Endodermal cell (in vitro differentiated cells): ENCODE data around the gene DVL2. TPM values are rescaled to one million over a fixed set of nuclear protein-coding genes. Genes with fewer than 3 reads are reported as not detected.

Experiments
- DNase-seq: peaks from one replicate; pipeline ENCODE4 v3.0.0-alpha.2; 2017
- H3K27ac ChIP-seq: 2 replicates; pipeline ENCODE4 v1.5.1; 2013; ENCODE audit warnings: mild to moderate bottlenecking, low read depth, low read length, moderate library complexity
- H3K27me3 ChIP-seq: 2 replicates; pipeline ENCODE4 v1.6.1; 2013; ENCODE audit warnings: mild to moderate bottlenecking, low read length, moderate library complexity; ENCODE audit not compliant: insufficient read depth, control insufficient read depth, poor library complexity, severe bottlenecking
- H3K36me3 ChIP-seq: 2 replicates; pipeline ENCODE4 v1.7.0; 2013; ENCODE audit warnings: mild to moderate bottlenecking, low read length, moderate library complexity; ENCODE audit not compliant: control insufficient read depth, insufficient read depth
- H3K4me1 ChIP-seq: one replicate; pipeline ENCODE4 v1.7.0; 2013; ENCODE audit warnings: low read length; ENCODE audit not compliant: control insufficient read depth, insufficient read depth
- H3K4me3 ChIP-seq: 2 replicates; pipeline ENCODE4 v1.5.1; 2013; ENCODE audit warnings: mild to moderate bottlenecking, low read length, moderate library complexity
- H3K9ac ChIP-seq: 2 replicates; pipeline ENCODE4 v1.6.1; 2013; ENCODE audit warnings: mild to moderate bottlenecking, low read length, moderate library complexity; ENCODE audit not compliant: poor library complexity, severe bottlenecking; ENCODE audit errors: extremely low read depth
- H3K9me3 ChIP-seq: 2 replicates; pipeline ENCODE4 v1.6.1; 2013; ENCODE audit warnings: mild to moderate bottlenecking, low read length, moderate library complexity; ENCODE audit not compliant: control insufficient read depth
- H3K27ac Mint-ChIP-seq: 2 replicates; pipeline ENCODE4 v1.8.0; 2020; ENCODE audit warnings: mixed read lengths
- H3K27me3 Mint-ChIP-seq: 2 replicates; pipeline ENCODE4 v1.8.0; 2021; ENCODE audit warnings: mild to moderate bottlenecking, mixed read lengths; ENCODE audit not compliant: insufficient read depth
- H3K36me3 Mint-ChIP-seq: 2 replicates; pipeline ENCODE4 v1.8.0; 2020; ENCODE audit warnings: low read depth, mixed read lengths
- H3K4me1 Mint-ChIP-seq: 2 replicates; pipeline ENCODE4 v1.8.0; 2020; ENCODE audit warnings: mixed read lengths
- H3K4me3 Mint-ChIP-seq: 2 replicates; pipeline ENCODE4 v1.8.0; 2020; ENCODE audit warnings: mild to moderate bottlenecking, moderate library complexity, mixed read lengths
- H3K9me3 Mint-ChIP-seq: 2 replicates; pipeline ENCODE4 v1.8.0; 2020; ENCODE audit warnings: mild to moderate bottlenecking, mixed read lengths
- CTCF ChIP-seq: fragments of 200-600 bp; sonication (generic); conservative IDR thresholded peaks from 2 replicates; pipeline ENCODE4 v1.5.0; 2021; ENCODE audit warnings: antibody characterized with exemption, mild to moderate bottlenecking
- WGBS, 2 experiments: methylation state at CpG; one replicate each; pipeline versions ENCODE4 v1.1.5 to v1.1.7; 2013; ENCODE audit warnings: missing lambda C conversion rate in 2 of 2, mixed read lengths in 1 of 2; ENCODE audit not compliant: insufficient coverage in 1 of 2, insufficient read length in 1 of 2; 5-methylcytosine and 5-hydroxymethylcytosine counted together
- total RNA-seq, 2 donors: library from RNA; stranded (reverse); fragmentation: NEBNext Ultra II Directional in 1 of 2; extraction: Animal tissue kit (Norgen Biotek cat#: 25700) in 1 of 2; gene quantifications; 2 replicates in 1 of 2; 3 replicates in 1 of 2; pipeline ENCODE4 v1.2.1, GENCODE V29; 2021

DVL2 gene
- total RNA-seq, 2 donors from 2014 or later, result 98.2 to 116 TPM

DNA sequence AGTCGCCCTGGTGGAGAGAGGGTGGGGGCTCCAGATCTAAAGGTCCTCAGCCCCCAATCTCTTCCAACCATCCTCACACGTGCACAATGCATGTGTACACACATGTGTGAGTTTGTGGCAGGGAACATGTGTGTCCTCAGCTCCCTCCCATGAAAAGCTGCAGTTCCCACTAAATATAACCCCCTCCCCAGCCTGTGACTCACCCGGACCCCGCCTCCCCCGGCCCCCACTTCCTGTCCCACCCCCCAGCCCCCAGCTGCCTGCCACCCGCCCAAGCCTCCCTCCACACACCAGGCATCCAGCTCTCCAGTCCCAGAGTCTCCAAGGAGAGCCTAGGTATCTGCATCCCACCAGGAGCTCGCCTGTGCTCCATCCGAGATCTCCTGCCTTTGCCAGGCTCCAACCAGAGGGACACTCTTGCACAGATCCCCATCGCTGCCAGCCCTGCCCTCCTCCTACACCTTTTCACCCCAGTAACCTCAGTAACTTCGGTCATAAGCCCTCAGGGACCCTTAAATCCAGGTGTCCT is 18.6 kb downstream of the DVL2 start:
- H3K4me1 Mint-ChIP-seq, result peaks cover 48% of the 10 kb centered on the region
- no peak for TF ChIP-seq CTCF

DNA sequence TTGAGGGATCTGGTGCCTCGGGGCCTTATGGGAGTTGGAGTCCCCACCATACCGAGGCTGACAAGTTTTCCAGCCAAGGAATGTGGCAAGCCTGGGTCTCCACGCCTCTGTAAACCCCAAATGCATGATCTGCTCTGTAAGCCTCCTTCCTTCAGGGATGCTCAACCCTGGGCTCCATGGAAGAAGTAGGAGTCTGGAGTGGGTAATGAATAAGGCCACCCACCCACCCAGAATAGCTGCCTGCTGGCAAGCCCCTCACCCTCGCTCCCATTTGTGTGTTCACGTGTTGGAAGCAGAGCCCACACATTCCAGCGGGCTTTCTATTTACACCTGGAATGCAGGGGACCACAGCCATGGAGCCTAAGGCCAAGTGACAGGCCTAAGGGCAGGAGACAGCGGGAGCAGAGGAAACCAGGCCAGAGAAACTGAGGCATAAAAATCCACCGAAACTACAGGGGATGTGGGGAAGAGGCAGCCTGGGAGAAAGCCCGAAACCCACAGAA is 19.1 kb downstream of the DVL2 start:
- no peaks in the 10 kb centered on the region for H3K36me3 ChIP-seq
- H3K4me3 Mint-ChIP-seq, result peak overlapping the region; percentile 58
- no peaks in the 10 kb centered on the region for H3K27me3 ChIP-seq
- H3K27me3 Mint-ChIP-seq, result peaks cover 4% of the 10 kb centered on the region
- H3K36me3 Mint-ChIP-seq, result no peaks in the 10 kb centered on the region
- H3K27ac Mint-ChIP-seq, result peak overlapping the region; percentile 99
- peak overlapping the region; percentile 95 for H3K27ac ChIP-seq
- DNase-seq, result no peak
- 0 to 10% methylated on average over 4 to 9 of the region's 9 CpGs for WGBS, 2 experiments
- H3K4me3 ChIP-seq, result peak overlapping the region; percentile 76
- no peak overlapping the region for H3K9ac ChIP-seq
- TF ChIP-seq CTCF, result no peak
- H3K9me3 ChIP-seq, result no peaks in the 10 kb centered on the region
- peaks cover 44% of the 10 kb centered on the region for H3K4me1 Mint-ChIP-seq
- H3K4me1 ChIP-seq, result peaks cover 14% of the 10 kb centered on the region
- no peaks in the 10 kb centered on the region for H3K9me3 Mint-ChIP-seq

More for the DNA sequence above, 18.6 kb downstream of the DVL2 start:
- WGBS, 2 experiments, result 15 to 30% methylated on average over 4 to 7 of the region's 10 CpGs
- no peak overlapping the region for H3K9ac ChIP-seq
- Mint-ChIP-seq H3K9me3 (no peaks in the 10 kb centered on the region), H3K27me3 (peaks cover 4% of the 10 kb centered on the region), H3K4me3 (peak overlapping the region; percentile 58), H3K36me3 (no peaks in the 10 kb centered on the region), H3K27ac (peak overlapping the region; percentile 99)
- peaks cover 14% of the 10 kb centered on the region for H3K4me1 ChIP-seq
- H3K27me3 ChIP-seq, result no peaks in the 10 kb centered on the region
- H3K9me3 ChIP-seq, result no peaks in the 10 kb centered on the region
- H3K4me3 ChIP-seq, result peak overlapping the region; percentile 78
- DNase-seq, result peak; percentile 84
- peak overlapping the region; percentile 95 for H3K27ac ChIP-seq
- H3K36me3 ChIP-seq, result no peaks in the 10 kb centered on the region

GRCh38 chr17:7214300-7215135 is 19.8 kb downstream of the DVL2 start:
- H3K9ac ChIP-seq, result peak overlapping the region; percentile 43
- H3K27ac ChIP-seq, result peak overlapping the region; percentile 95

More at GRCh38 chr17:7214300-7215135, 19.8 kb downstream of the DVL2 start:
- Mint-ChIP-seq H3K36me3 (no peaks in the 10 kb centered on the region), H3K9me3 (no peaks in the 10 kb centered on the region), H3K4me3 (peak overlapping the region; percentile 58), H3K27me3 (peaks cover 4% of the 10 kb centered on the region), H3K27ac (peak overlapping the region; percentile 99), H3K4me1 (peaks cover 43% of the 10 kb centered on the region)
- DNase-seq, result peak; percentile 100
- Histone ChIP-seq H3K27me3 (no peaks in the 10 kb centered on the region), H3K9me3 (no peaks in the 10 kb centered on the region), H3K4me1 (peaks cover 14% of the 10 kb centered on the region), H3K36me3 (no peaks in the 10 kb centered on the region), H3K4me3 (peak overlapping the region; percentile 76)
- TF ChIP-seq CTCF, result peak; percentile 84
- 0% methylated on average over 19 to 45 of the region's 45 CpGs for WGBS, 2 experiments
